ENCODE results near the gene MYO1C.

DNA sequence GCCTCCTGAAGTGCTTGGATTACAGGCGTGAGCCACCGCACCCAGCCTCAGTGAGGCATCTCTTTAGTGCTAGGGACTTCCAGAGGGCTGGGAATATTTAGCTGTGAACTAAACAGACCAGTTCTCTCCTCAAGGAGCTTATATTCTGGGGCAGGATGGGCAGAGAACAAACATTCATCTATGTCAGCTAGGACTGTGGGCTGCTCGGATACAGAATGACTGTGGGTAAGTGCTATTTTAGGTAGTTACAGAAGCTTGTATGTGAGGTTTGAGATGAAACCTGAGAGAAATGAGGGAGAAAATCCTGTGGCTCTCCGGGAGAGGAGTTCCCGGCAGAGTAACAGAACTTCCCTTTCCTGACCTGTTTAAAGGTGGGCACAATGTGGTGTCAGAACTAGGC is 30.1 kb upstream of the MYO1C start:
- TF ChIP-seq FOXM1 (IDR thresholded peaks at IDR 0.05; ENCODE audit: borderline replicate concordance, low read depth) (no peak), EP300 (IDR thresholded peaks at IDR 0.05; ENCODE audit: borderline replicate concordance) (no peak), CREB1 (IDR thresholded peaks at IDR 0.05; ENCODE audit: low read depth) (no peak), NFIC (IDR thresholded peaks at IDR 0.05) (no peak), MAX (IDR thresholded peaks at IDR 0.05) (no peak), RAD21 (IDR thresholded peaks at IDR 0.05; ENCODE audit: low read depth) (no peak), REST (IDR thresholded peaks at IDR 0.05; ENCODE audit: low read depth) (no peak), YY1 (IDR thresholded peaks at IDR 0.05; ENCODE audit: low read depth) (no peak), EGR1 (IDR thresholded peaks at IDR 0.05) (no peak), CEBPB (IDR thresholded peaks at IDR 0.05) (no peak), TAF1 (IDR thresholded peaks at IDR 0.05; ENCODE audit: low read depth) (no peak), TCF12 (IDR thresholded peaks at IDR 0.05; ENCODE audit: low read depth) (no peak), ZBTB7A (IDR thresholded peaks at IDR 0.05; ENCODE audit: low read depth) (no peak)
- TF ChIP-seq, protein P1, sequence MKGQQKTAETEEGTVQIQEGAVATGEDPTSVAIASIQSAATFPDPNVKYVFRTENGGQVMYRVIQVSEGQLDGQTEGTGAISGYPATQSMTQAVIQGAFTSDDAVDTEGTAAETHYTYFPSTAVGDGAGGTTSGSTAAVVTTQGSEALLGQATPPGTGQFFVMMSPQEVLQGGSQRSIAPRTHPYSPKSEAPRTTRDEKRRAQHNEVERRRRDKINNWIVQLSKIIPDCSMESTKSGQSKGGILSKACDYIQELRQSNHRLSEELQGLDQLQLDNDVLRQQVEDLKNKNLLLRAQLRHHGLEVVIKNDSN (IDR thresholded peaks at IDR 0.05): no peak
